Measurements from ENCODE around the gene SCN11A.

GRCh38 chr3:39013921-39014509, 37.7 kb downstream of the SCN11A start:
- no peak for TF ChIP-seq CTCF (IDR thresholded peaks at IDR 0.05)
- no peak for TF ChIP-seq POLR2AphosphoS5 (IDR thresholded peaks at IDR 0.05)
- no peak for TF ChIP-seq POLR2A (IDR thresholded peaks at IDR 0.05)
